ENCODE results near the gene SUCNR1. TPM values are rescaled to one million over a fixed set of nuclear protein-coding genes. Genes with fewer than 3 reads are reported as not detected.

SUCNR1 gene
- total RNA-seq, 1 donor from 2014 or later, result 0.52 TPM

- no peak overlapping the region for H3K9ac ChIP-seq (ENCODE audit: low read depth in 1 of 3, low read length in 3 of 3)
- H3K9me3 ChIP-seq (ENCODE audit: control insufficient read depth in 3 of 3, low read length in 3 of 3), result no peaks in the 10 kb centered on the region
- H3K27ac ChIP-seq (ENCODE audit: low read depth, low read length), result no peak overlapping the region
- no peaks in the 10 kb centered on the region for H3K27me3 ChIP-seq (ENCODE audit: control insufficient read depth in 3 of 3, insufficient read depth in 3 of 3, low read length in 3 of 3)
- no peaks in the 10 kb centered on the region for H3K4me1 ChIP-seq (ENCODE audit: control insufficient read depth in 3 of 3, insufficient read depth in 3 of 3, low read length in 3 of 3)
- no peak overlapping the region for H3K4me3 ChIP-seq (ENCODE audit: low read length in 3 of 3)
- no peaks in the 10 kb centered on the region for H3K36me3 ChIP-seq (ENCODE audit: control insufficient read depth in 3 of 3, insufficient read depth in 3 of 3, low read length in 3 of 3)
Measured at GRCh38 chr3:151931171-151931570, 57.7 kb downstream of the SUCNR1 start.

- no peak overlapping the region for H3K9ac ChIP-seq (ENCODE audit: low read depth in 1 of 3, low read length in 3 of 3)
- H3K4me3 ChIP-seq (ENCODE audit: low read length in 3 of 3), result no peak overlapping the region
- H3K36me3 ChIP-seq (ENCODE audit: control insufficient read depth in 3 of 3, insufficient read depth in 3 of 3, low read length in 3 of 3), result no peaks in the 10 kb centered on the region
- H3K4me1 ChIP-seq (ENCODE audit: control insufficient read depth in 3 of 3, insufficient read depth in 3 of 3, low read length in 3 of 3), result no peaks in the 10 kb centered on the region
- no peak overlapping the region for H3K27ac ChIP-seq (ENCODE audit: low read depth, low read length)
- H3K9me3 ChIP-seq (ENCODE audit: control insufficient read depth in 3 of 3, low read length in 3 of 3), result no peaks in the 10 kb centered on the region
- H3K27me3 ChIP-seq (ENCODE audit: control insufficient read depth in 3 of 3, insufficient read depth in 3 of 3, low read length in 3 of 3), result no peaks in the 10 kb centered on the region
Measured at GRCh38 chr3:151933234-151933853, 59.9 kb downstream of the SUCNR1 start.

Other genes with a start within 250 kb of the SUCNR1 start
- gene AADACL2, start 139.7 kb upstream of the SUCNR1 start, total RNA-seq, result not detected
- 1.6 TPM for gene AADAC, start 59.5 kb upstream of the SUCNR1 start, total RNA-seq

Data from skeletal muscle tissue (tissue), 4 donors.